Umbilical cord (tissue), 2 donors: ENCODE data around the gene ATM. TPM values are rescaled to one million over a fixed set of nuclear protein-coding genes. Genes with fewer than 3 reads are reported as not detected.
A peak's percentile ranks its signal among the peaks of the same experiment; 100 is the strongest.

ENCODE experiments used
- DNase-seq: peaks from one replicate; pipeline ENCODE4 v3.0.0-alpha.2; 2015; ENCODE audit warnings: low spot score
- total RNA-seq: library from RNA; depleted of rRNA; stranded (reverse); fragments of >200 nt; gene quantifications from one replicate; pipeline ENCODE4 v1.2.3, GENCODE V29; 2014; ENCODE audit warnings: low replicate concordance; ENCODE audit not compliant: insufficient read depth

ATM gene
- 194 TPM for total RNA-seq

- peak; percentile 100 for DNase-seq
Measured at GRCh38 chr11:108222574-108223347, at the start of gene ATM, which contains the start of gene NPAT. ATM (plus strand) TSS chr11:108223067; CDS start chr11:108227625, 4,558 bp downstream. NPAT (minus strand) TSS chr11:108222638; CDS start chr11:108222536, 102 bp downstream.

DNA sequence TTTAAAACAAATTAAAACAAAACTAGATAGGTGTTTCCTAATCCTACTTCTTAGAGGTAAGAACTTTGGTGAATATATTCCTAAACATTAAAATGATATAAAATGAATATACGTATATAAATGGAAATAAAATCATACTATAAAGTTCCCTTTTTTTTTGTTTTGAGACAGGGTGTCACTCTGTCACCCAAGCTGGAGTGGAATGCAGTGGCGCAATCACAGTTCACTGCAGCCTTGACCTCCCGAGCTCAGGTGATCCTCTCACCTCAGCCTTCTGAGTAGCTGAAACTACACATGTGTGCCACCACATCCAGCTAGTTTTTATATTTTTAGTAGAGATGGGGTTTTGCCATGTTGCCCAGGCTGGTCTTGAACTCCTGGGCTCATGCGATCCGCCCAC lies 45.3 kb upstream of the ATM start:
- no peak for DNase-seq

DNA sequence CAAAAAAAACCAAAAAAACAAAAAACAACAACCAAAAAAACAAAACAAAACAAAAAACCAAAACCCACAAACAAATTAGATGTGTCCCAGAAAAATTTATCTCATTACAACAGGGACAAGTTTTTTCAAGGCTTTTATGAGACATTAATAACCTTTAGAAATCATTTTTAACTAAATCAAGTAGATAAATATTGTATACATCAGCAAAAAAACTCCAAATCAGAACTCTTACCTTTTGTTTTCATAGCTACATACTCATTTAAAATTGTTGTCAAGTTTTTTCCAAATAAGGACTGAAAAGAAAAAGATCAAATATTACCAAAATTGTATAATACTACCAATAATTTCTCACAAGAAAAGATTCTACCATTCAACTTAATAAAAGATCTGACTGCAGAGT lies 29.1 kb upstream of the ATM start:
- no peak for DNase-seq

GRCh38 chr11:108196901-108197300 lies 26.0 kb upstream of the ATM start:
- DNase-seq: no peak

DNA sequence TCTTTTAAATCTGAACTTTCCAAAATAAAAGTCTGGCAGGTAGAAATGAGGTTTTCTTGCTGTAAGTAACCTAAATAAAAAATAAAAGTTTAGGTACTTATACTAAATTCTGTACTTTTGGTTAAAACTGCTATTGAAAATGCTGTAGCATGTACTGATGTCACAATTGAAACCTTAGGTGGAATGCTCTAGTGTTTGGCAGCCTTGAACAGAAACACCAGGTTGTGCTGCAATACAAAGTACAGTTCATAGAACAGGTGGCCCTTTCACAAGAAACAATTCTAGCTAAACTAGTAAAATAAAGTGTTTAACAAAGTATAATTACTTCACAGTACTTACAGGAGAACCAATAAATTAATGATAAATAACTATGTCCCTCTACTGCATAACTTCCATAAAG lies 25.5 kb upstream of the ATM start:
- no peak for DNase-seq

DNA sequence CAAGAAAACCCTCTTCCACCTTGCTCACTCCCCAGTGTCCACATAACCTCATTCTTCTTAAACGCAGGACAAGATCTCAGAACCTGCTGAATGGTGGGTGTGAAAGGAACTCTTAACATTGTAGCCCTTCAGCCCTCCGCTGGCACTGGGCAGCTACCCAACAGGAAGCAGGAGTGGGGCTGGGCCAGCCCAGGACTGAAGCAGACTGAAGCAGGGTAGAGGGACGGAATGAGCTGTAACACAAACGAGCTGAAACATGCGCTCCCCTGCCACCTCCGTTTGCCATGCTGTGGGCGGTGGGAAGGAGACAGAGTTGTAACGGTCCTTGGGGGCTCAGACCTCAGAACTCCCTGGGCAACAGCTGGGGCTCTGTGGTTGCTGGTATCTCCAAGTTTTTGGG lies 24.0 kb upstream of the ATM start:
- no peak for DNase-seq

DNA sequence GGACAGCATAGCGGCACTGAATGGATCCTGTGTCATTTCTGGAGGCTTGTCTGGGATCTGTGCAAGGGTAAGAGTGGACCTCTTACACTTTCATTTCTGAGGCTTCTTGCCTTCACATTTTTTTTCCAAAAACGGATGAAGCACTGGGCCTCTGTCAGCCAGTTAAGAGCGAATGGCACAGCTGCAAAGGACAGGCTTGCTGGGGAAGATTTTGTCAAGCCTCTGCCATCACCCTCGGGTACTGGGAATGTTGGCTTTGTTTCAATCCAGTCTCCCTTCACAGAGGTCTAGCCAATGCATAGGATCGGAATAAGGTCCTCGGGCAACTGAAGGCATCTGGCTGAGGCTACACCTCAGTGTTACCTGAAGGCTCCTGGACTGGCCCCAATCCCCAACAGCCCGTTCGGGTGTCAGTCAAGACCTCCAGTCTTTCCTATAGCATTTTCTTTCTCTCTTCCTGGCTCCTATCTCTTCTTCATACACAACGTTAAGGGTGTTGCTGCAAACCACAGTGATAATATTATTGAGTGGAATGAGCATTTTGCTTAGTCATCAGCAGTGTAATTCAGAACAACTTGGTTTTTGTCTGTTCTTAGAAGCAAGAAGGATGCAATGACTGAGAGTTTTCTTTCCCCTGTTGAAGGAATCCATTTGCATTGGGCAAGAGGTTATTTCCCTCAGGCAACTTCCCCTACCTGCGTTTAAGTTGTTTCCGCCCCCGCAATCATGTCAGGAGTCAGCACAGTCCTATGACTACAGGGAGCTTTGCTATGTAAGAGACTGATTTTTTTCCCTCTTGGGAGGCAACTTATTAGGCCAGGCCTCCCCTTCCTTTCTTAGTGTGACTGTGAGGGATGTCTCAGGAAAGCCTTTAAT lies 23.2 kb upstream of the ATM start:
- peak; percentile 11 for DNase-seq

DNA sequence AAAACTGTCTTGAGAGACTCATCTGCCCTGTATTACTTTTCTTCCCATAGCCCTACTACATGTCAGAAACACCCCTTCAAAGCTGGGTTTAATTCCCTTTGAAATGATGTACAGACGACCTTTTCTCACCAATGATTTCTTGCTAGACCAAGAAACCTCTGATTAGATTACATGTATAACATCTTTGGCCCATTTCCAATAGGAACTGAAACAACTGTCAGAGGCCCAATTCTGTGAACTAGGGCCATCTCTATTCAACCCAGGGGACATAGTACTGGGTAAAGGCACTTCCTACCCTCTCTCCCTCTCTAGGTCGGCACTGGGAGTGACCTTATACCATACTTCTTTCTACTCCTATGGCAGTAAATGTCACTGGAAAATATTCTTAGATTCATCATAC lies 19.8 kb upstream of the ATM start:
- DNase-seq: no peak

- DNase-seq: no peak
Measured at GRCh38 chr11:108204376-108204775, 18.5 kb upstream of the ATM start.

DNA sequence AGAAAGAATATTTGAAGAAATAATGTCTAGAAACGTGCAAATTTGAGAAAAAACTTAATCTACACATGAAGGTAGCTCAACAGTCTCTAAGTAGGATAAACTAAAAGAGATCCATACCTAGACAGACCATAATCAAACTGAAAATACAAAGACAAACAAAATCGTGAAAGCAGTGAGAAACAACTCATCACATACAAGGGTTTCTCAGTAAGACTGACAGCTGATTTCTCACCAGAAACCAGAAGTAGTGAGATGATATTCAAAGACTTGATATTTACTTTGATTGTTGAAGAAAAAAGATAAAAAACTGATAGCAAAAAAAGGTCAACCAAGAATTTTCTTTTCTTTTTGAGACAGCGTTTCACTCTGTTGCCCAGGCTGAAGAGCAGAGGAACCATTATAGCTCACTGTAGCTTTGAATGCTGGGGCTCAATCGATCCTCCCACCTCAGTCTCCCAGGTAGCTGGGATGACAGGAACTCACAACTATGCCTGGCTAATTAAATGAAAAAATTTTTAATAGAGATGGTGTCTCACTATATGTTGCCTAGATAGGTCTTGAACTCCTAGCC lies 17.9 kb upstream of the ATM start:
- no peak for DNase-seq

DNA sequence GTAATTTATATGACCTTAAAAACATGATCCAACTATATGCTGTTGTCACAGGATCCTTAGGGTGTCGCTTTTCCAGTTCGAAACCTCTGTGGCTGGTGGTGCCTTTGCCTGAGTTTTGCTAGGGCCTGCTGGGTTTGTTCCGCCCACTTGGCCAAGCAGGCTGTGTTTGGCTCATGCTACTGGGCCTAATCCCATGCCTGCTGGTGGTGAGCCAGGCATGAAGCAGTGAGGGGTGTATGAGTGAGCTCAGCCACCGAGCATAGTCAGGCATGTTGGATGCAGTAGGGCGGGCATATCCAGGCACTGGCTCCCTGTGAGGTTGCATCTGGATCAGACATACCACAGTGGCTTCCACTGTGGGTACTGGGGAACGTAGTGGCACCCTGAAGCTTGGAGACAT lies 16.7 kb upstream of the ATM start:
- DNase-seq: no peak

DNA sequence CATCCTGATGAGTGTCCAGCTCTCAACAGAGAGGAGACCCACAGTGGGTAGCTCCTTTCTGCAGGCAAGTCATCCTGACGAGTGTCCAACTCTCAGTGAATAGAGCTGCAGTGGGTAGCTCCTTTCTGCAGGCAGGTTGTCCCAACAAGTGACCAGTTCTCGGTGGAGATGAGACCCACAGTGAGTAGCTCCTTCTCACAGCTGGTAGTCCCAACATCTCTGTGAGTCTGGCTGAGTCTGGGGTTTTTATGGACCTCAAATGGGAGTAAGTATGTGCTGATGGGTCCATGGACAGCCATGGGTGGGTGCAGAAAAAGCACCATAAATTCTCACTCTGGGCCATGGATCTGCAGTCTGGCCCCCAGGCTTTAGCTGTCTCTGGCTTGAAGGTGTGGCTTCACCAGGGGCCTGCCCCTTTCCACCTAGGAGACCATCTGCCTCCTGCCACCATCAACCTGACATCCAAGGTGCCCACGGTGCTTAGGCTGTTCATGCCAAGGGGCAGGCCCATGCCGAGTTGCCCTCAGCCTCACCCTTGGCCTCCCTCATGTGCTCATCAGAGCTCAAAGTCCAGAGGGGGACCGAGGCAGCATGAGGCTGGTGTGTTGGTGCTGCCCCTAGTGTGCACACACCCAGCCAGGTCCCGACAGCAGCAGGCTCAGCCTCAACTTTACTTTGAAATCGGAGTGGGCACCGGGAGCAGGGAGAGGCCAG lies 15.7 kb upstream of the ATM start:
- DNase-seq: no peak

- no peak for DNase-seq
Measured at GRCh38 chr11:108207683-108208060, 15.2 kb upstream of the ATM start.

- DNase-seq: no peak
Measured at GRCh38 chr11:108210441-108210840, 12.4 kb upstream of the ATM start.

GRCh38 chr11:108213784-108214183 lies 9.1 kb upstream of the ATM start:
- DNase-seq: no peak

- no peak for DNase-seq
Measured at GRCh38 chr11:108216988-108217387, 5.9 kb upstream of the ATM start.

- no peak for DNase-seq
Measured at GRCh38 chr11:108218455-108218854, 4.4 kb upstream of the ATM start.

GRCh38 chr11:108218912-108219783 lies 3.7 kb upstream of the ATM start:
- DNase-seq: no peak

GRCh38 chr11:108220721-108221336 lies 2.0 kb upstream of the ATM start:
- peak; percentile 9 for DNase-seq

- peak; percentile 24 for DNase-seq
Measured at GRCh38 chr11:108221371-108221770, 1.5 kb upstream of the ATM start.
